Skeletal muscle cell (primary cell): ENCODE results near the gene CTU1.
A peak's percentile ranks its signal among the peaks of the same experiment; 100 is the strongest.

Source experiments
- DNase-seq: peaks from one replicate; pipeline ENCODE4 v3.0.0-alpha.2; 2010; ENCODE audit warnings: low read depth
- H3K4me3 ChIP-seq: 2 replicates; pipeline ENCODE4 v1.5.1; 2011; ENCODE audit warnings: low read depth, mild to moderate bottlenecking, control low read depth, low read length, moderate library complexity

The CTU1 gene

GRCh38 chr19:51114087-51114729, 6.0 kb upstream of the CTU1 start:
- no peak for DNase-seq
- no peak overlapping the region for H3K4me3 ChIP-seq

GRCh38 chr19:51111606-51112005, 3.4 kb upstream of the CTU1 start:
- DNase-seq = no peak
- H3K4me3 ChIP-seq = no peak overlapping the region

GRCh38 chr19:51110666-51110971, 2.4 kb upstream of the CTU1 start:
- no peak overlapping the region for H3K4me3 ChIP-seq

GRCh38 chr19:51108805-51109146, 567 bp upstream of the CTU1 start:
- H3K4me3 ChIP-seq = peak overlapping the region; percentile 59
- no peak for DNase-seq

More at GRCh38 chr19:51110666-51110971, 2.4 kb upstream of the CTU1 start:
- DNase-seq = no peak

- no peak for DNase-seq
- peak overlapping the region; percentile 59 for H3K4me3 ChIP-seq
Observed at GRCh38 chr19:51107406-51108065, 673 bp downstream of the CTU1 start.

- no peak for DNase-seq
- no peak overlapping the region for H3K4me3 ChIP-seq
Observed at GRCh38 chr19:51103926-51104341, 4.3 kb downstream of the CTU1 start.

GRCh38 chr19:51102991-51103390, 5.2 kb downstream of the CTU1 start:
- DNase-seq = no peak
- no peak overlapping the region for H3K4me3 ChIP-seq

GRCh38 chr19:51101171-51101865, 6.9 kb downstream of the CTU1 start:
- DNase-seq = no peak
- H3K4me3 ChIP-seq = no peak overlapping the region

- DNase-seq = no peak
- H3K4me3 ChIP-seq = no peak overlapping the region
Observed at GRCh38 chr19:51100601-51101000, 7.6 kb downstream of the CTU1 start.

GRCh38 chr19:51099047-51099382, 9.2 kb downstream of the CTU1 start:
- H3K4me3 ChIP-seq = no peak overlapping the region
- no peak for DNase-seq

- no peak overlapping the region for H3K4me3 ChIP-seq
- DNase-seq = no peak
Observed at GRCh38 chr19:51098365-51099046, 9.7 kb downstream of the CTU1 start.

GRCh38 chr19:51097796-51098195, 10.4 kb downstream of the CTU1 start:
- H3K4me3 ChIP-seq = no peak overlapping the region
- DNase-seq = no peak

- peak; percentile 22 for DNase-seq
- no peak overlapping the region for H3K4me3 ChIP-seq
Observed at GRCh38 chr19:51097166-51097738, 11.0 kb downstream of the CTU1 start.

- no peak overlapping the region for H3K4me3 ChIP-seq
- DNase-seq = no peak
Observed at GRCh38 chr19:51096473-51097165, 11.6 kb downstream of the CTU1 start.

- H3K4me3 ChIP-seq = no peak overlapping the region
- DNase-seq = no peak
Observed at GRCh38 chr19:51094696-51095279, 13.4 kb downstream of the CTU1 start.

- H3K4me3 ChIP-seq = no peak overlapping the region
- DNase-seq = no peak
Observed at GRCh38 chr19:51093510-51094345, 14.5 kb downstream of the CTU1 start.

GRCh38 chr19:51093101-51093500, 15.1 kb downstream of the CTU1 start:
- H3K4me3 ChIP-seq = no peak overlapping the region
- DNase-seq = no peak
